Activated CD8-positive, alpha-beta T cell treated with anti-CD3 and anti-CD28 coated beads for 36 hours (primary cell): ENCODE data around the gene FAM168A. TPM values are rescaled to one million over a fixed set of nuclear protein-coding genes. Genes with fewer than 3 reads are reported as not detected.

Experiments used
- ATAC-seq: fragments of 200-7000 bp; cut with Tn5 transposase; one replicate; pipeline ENCODE4 v1.10.0; 2021; ENCODE audit warnings: mild to moderate bottlenecking, moderate library complexity
- CTCF ChIA-PET: fragments of 350-600 bp; sonication (Branson Sonifier 250); formaldehyde crosslinking; loops from one replicate; lab custom pipeline; 2021; ENCODE audit warnings: antibody characterized with exemption; lab: Charles Lee
- POLR2A ChIA-PET: fragments of 350-600 bp; sonication (Branson Sonifier 250); formaldehyde crosslinking; loops from one replicate; lab custom pipeline; 2021; ENCODE audit warnings: antibody characterized with exemption; lab: Charles Lee
- DNase-seq: peaks from one replicate; pipeline ENCODE4 v3.0.0-alpha.2; 2020
- H3K27ac Mint-ChIP-seq: one replicate; pipeline ENCODE4 v1.8.0; 2021; ENCODE audit warnings: mild to moderate bottlenecking, mixed read lengths
- H3K27me3 Mint-ChIP-seq: one replicate; pipeline ENCODE4 v1.8.0; 2021; ENCODE audit warnings: mixed read lengths
- H3K36me3 Mint-ChIP-seq: one replicate; pipeline ENCODE4 v1.8.0; 2021; ENCODE audit warnings: low read depth, mixed read lengths
- H3K4me1 Mint-ChIP-seq: one replicate; pipeline ENCODE4 v1.8.0; 2021; ENCODE audit warnings: low read depth, mixed read lengths
- H3K4me3 Mint-ChIP-seq: one replicate; pipeline ENCODE4 v1.8.0; 2021; ENCODE audit warnings: mild to moderate bottlenecking, moderate library complexity, mixed read lengths
- H3K9me3 Mint-ChIP-seq: one replicate; pipeline ENCODE4 v1.8.0; 2021; ENCODE audit warnings: mixed read lengths
- intact Hi-C: fragments of 100-400 bp; cut with micrococcal nuclease; formaldehyde crosslinking; loops from one replicate; pipeline ENCODE4 v1.10.0; 2022
- total RNA-seq, 2 experiments: library from RNA; stranded (reverse); gene quantifications; one replicate each; pipeline ENCODE4 v1.2.3, GENCODE V29; 2021
- TF ChIP-seq, protein P1 (sequence below): fragments of 200-600 bp; IDR thresholded peaks from one replicate; pipeline ENCODE4 v1.8.0; 2022; ENCODE audit warnings: antibody characterized with exemption, mild to moderate bottlenecking

FAM168A gene
- total RNA-seq, 2 experiments from 2014 or later: 13.0 to 14.2 TPM

GRCh38 chr11:73359930-73360742 is 237.8 kb downstream of the FAM168A start:
- CTCF ChIA-PET: interaction anchor here (0.6 to 4.0 kb wide), 20 partner anchors 10 to 303 kb away, joined by 3 to 52 read pairs (median 5); partner anchors contain the start of gene ARHGEF17
- no peaks in the 10 kb centered on the region for H3K36me3 Mint-ChIP-seq
- peak; percentile 57 for DNase-seq

GRCh38 chr11:73359341-73359740 is 238.6 kb downstream of the FAM168A start:
- no peaks in the 10 kb centered on the region for H3K4me1 Mint-ChIP-seq
- intact Hi-C loops: no loop called here
- no peak overlapping the region for H3K27ac Mint-ChIP-seq
- no peak for DNase-seq
- ATAC-seq: no peak
- H3K9me3 Mint-ChIP-seq: no peaks in the 10 kb centered on the region
- no peaks in the 10 kb centered on the region for H3K36me3 Mint-ChIP-seq
- no peaks in the 10 kb centered on the region for H3K27me3 Mint-ChIP-seq
- CTCF ChIA-PET: interaction anchor here (0.8 to 4.0 kb wide), 9 partner anchors 9 to 91 kb away, joined by 3 to 52 read pairs (median 6); no protein-coding TSS in a partner anchor
- TF ChIP-seq, protein P1, sequence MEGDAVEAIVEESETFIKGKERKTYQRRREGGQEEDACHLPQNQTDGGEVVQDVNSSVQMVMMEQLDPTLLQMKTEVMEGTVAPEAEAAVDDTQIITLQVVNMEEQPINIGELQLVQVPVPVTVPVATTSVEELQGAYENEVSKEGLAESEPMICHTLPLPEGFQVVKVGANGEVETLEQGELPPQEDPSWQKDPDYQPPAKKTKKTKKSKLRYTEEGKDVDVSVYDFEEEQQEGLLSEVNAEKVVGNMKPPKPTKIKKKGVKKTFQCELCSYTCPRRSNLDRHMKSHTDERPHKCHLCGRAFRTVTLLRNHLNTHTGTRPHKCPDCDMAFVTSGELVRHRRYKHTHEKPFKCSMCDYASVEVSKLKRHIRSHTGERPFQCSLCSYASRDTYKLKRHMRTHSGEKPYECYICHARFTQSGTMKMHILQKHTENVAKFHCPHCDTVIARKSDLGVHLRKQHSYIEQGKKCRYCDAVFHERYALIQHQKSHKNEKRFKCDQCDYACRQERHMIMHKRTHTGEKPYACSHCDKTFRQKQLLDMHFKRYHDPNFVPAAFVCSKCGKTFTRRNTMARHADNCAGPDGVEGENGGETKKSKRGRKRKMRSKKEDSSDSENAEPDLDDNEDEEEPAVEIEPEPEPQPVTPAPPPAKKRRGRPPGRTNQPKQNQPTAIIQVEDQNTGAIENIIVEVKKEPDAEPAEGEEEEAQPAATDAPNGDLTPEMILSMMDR: no peak
- H3K4me3 Mint-ChIP-seq: no peak overlapping the region
- POLR2A ChIA-PET: interaction anchor here (0.8 kb wide), 1 partner anchor 21 kb away, joined by 3 read pairs; no protein-coding TSS in a partner anchor

More at GRCh38 chr11:73359930-73360742, 237.8 kb downstream of the FAM168A start:
- no peaks in the 10 kb centered on the region for H3K27me3 Mint-ChIP-seq
- no peaks in the 10 kb centered on the region for H3K9me3 Mint-ChIP-seq
- TF ChIP-seq, protein P1: peak; percentile 22
- H3K27ac Mint-ChIP-seq: no peak overlapping the region
- intact Hi-C loops: no loop called here
- peak; percentile 63 for ATAC-seq
- H3K4me3 Mint-ChIP-seq: no peak overlapping the region
- POLR2A ChIA-PET: interaction anchor here (0.8 kb wide), 1 partner anchor 22 kb away, joined by 3 read pairs; no protein-coding TSS in a partner anchor
- peaks cover under 1% of the 10 kb centered on the region for H3K4me1 Mint-ChIP-seq

DNA sequence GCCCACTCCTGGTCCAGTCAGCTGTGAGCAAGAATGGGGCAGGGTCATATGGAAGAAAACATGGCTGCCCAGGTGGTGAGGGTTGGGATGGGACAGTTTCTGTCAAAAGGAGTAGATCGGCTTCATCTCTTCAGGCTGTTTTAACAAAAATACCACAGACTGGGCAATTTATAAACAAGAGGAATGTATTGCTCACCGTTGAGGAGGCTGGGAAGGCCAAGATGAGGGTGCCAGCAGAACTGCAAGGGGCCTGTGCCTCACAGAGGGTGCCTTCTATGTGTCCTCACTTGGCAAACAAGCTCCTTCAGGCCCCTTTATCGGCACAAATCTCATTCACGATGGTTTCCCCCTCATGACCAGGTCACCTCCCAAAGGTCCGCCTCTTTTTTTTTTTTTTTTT is 239.8 kb downstream of the FAM168A start:
- POLR2A ChIA-PET: interaction anchor here (1.2 kb wide), 1 partner anchor 245 kb away, joined by 3 read pairs; no protein-coding TSS in a partner anchor
- ATAC-seq: no peak

DNA sequence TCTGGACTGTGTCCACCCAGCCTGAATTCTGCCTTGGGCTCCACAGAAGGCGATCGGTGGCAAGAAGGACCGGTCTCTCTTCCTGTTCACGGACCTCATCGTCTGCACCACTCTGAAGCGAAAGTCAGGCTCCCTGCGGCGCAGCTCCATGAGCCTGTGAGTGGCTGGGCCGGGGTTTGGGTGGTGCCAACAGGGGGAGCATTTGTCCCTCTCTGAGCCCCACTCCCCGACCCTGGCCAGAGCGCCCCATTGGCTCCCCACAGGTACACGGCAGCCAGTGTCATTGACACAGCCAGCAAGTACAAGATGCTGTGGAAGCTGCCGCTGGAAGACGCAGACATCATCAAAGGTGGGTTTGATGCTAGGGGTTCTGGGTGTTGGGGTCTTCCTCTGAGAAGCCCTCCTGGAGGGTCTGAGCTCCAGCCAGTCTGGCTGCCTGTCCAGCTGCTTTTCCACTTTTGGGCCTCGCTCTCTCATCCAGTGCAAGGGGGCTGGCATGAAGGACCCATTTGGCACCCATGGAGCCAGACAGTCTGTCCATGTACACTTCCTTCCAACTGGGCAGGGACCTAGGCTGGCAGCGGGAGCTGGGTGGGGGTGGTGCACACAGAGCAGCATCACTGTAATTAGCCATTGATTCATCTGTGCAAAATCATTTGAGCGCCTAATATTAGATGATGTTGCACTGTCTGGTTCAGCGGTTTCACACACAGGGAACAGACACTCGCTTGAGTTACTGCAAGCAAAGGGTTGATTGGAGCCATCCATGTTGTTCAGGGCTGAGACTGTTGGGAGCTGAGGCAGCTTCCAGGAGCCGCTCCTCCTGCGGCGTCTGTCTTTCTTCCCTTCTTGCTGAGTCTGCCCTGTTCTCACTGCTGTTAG is 240.7 kb downstream of the FAM168A start:
- Mint-ChIP-seq H3K27me3 (no peaks in the 10 kb centered on the region), H3K4me3 (no peak overlapping the region), H3K27ac (no peak overlapping the region), H3K9me3 (no peaks in the 10 kb centered on the region), H3K4me1 (no peaks in the 10 kb centered on the region), H3K36me3 (no peaks in the 10 kb centered on the region)
- TF ChIP-seq, protein P1: no peak
- intact Hi-C loops: no loop called here
- no peak for ATAC-seq
- no peak for DNase-seq
- ChIA-PET POLR2A (interaction anchor here (0.5 to 1.2 kb wide), 2 partner anchors 246 to 395 kb away, joined by 3 read pairs; no protein-coding TSS in a partner anchor), CTCF (interaction anchor here (1.0 to 1.5 kb wide), 4 partner anchors 10 to 269 kb away, joined by 3 to 5 read pairs (median 4); no protein-coding TSS in a partner anchor)

More for the DNA sequence above, 239.8 kb downstream of the FAM168A start:
- no peaks in the 10 kb centered on the region for H3K9me3 Mint-ChIP-seq
- no peaks in the 10 kb centered on the region for H3K27me3 Mint-ChIP-seq
- H3K4me3 Mint-ChIP-seq: no peak overlapping the region
- CTCF ChIA-PET: interaction anchor here (1.0 to 4.0 kb wide), 5 partner anchors 8 to 68 kb away, joined by 3 to 52 read pairs (median 4); no protein-coding TSS in a partner anchor
- DNase-seq: no peak
- H3K27ac Mint-ChIP-seq: no peak overlapping the region
- H3K36me3 Mint-ChIP-seq: no peaks in the 10 kb centered on the region
- no peaks in the 10 kb centered on the region for H3K4me1 Mint-ChIP-seq
- intact Hi-C loops: no loop called here
- TF ChIP-seq, protein P1: no peak
